HCT116 (cell line): ENCODE data around the gene LRP2BP. TPM values are rescaled to one million over a fixed set of nuclear protein-coding genes. Genes with fewer than 3 reads are reported as not detected.

Experiments
- ATAC-seq: fragments of 200-7000 bp; cut with Tn5 transposase; 2 replicates; pipeline ENCODE4 v1.9.1; 2020; ENCODE audit warnings: mild to moderate bottlenecking, moderate library complexity
- BruUV-seq: library from RNA; stranded (reverse); fragments of 400-500 nt; replicated peaks from 2 replicates; lab custom pipeline; 2021; lab: Mats Ljungman, UMichigan
- CTCF ChIA-PET: fragments of 300-600 bp; sonication (Branson Sonifier 250); formaldehyde crosslinking; loops from one replicate; lab custom pipeline; 2021; ENCODE audit warnings: antibody characterized with exemption; lab: Charles Lee
- POLR2A ChIA-PET: fragments of 300-600, 350-600 bp; sonication (Branson Sonifier 250); formaldehyde crosslinking; loops from one replicate; lab custom pipeline; 2021; ENCODE audit warnings: antibody characterized with exemption; lab: Charles Lee
- RAD21 ChIA-PET, 2 experiments: fragments of 300-600 bp; sonication (Branson Sonifier 250); formaldehyde crosslinking; loops; one replicate each; lab custom pipeline; 2023; ENCODE audit warnings: low total read pairs in 2 of 2; ENCODE audit not compliant: uncharacterized antibody in 2 of 2, unreplicated experiment in 2 of 2, low non-redundant PET in 1 of 2; lab: Charles Lee
- DNase-seq: peaks from one replicate; pipeline ENCODE4 v3.0.0-alpha.2; 2010; ENCODE audit warnings: low read depth, low spot score
- H2AFZ ChIP-seq: fragments of 200-600 bp; shearing (Covaris generic), sonication (generic); 2 replicates; pipeline ENCODE4 v1.6.1; 2017; ENCODE audit warnings: low read depth, mixed run types, mixed read lengths, antibody characterized with exemption, low read length; ENCODE audit not compliant: poor library complexity, severe bottlenecking
- H3K27ac ChIP-seq: 2 replicates; pipeline ENCODE4 v1.5.1; 2012; ENCODE audit warnings: low read depth, low read length
- H3K27me3 ChIP-seq: fragments of 200-600 bp; sonication (generic); 2 replicates; pipeline ENCODE4 v1.6.1; 2016; ENCODE audit warnings: mixed run types, low read length, mixed read lengths; ENCODE audit not compliant: insufficient read depth
- H3K36me3 ChIP-seq, 2 experiments: fragments of 200-500 bp in 1 of 2; fragments of 200-600 bp in 1 of 2; sonication (Bioruptor generic) in 1 of 2; sonication (generic) in 1 of 2; 2 replicates each; pipeline versions ENCODE4 v1.5.1 to v1.6.1; 2014 to 2016; ENCODE audit warnings: low read length in 2 of 2, inconsistent platforms in 1 of 2, mixed read lengths in 1 of 2, mixed run types in 1 of 2; ENCODE audit not compliant: insufficient read depth in 2 of 2, control insufficient read depth in 1 of 2
- H3K4me1 ChIP-seq, 2 experiments: fragments of 200-600 bp in 1 of 2; sonication (generic) in 1 of 2; 2 replicates each; pipeline versions ENCODE4 v1.5.1 to v1.6.1; 2012 to 2017; ENCODE audit warnings: low read length in 2 of 2, inconsistent platforms in 1 of 2, mild to moderate bottlenecking in 1 of 2, mixed read lengths in 1 of 2, mixed run types in 1 of 2, moderate library complexity in 1 of 2; ENCODE audit not compliant: insufficient read depth in 2 of 2, control insufficient read depth in 1 of 2
- H3K4me2 ChIP-seq: fragments of 200-600 bp; sonication (generic); 2 replicates; pipeline ENCODE4 v1.6.1; 2017; ENCODE audit warnings: mixed run types, low read length, mixed read lengths
- H3K4me3 ChIP-seq, 2 experiments: fragments of 200-600 bp in 1 of 2; sonication (generic) in 1 of 2; replicated peaks in 1 of 2; 2 replicates each; pipeline ENCODE4 v1.5.1; 2011 to 2016; ENCODE audit warnings: low read length in 2 of 2, control low read depth in 1 of 2, low read depth in 1 of 2, mild to moderate bottlenecking in 1 of 2, mixed read lengths in 1 of 2, mixed run types in 1 of 2
- H3K79me2 ChIP-seq: fragments of 200-600 bp; sonication (generic); 2 replicates; pipeline ENCODE4 v1.6.1; 2017; ENCODE audit warnings: mild to moderate bottlenecking, mixed run types, low read length, moderate library complexity, mixed read lengths; ENCODE audit not compliant: insufficient read depth
- H3K9ac ChIP-seq: fragments of 200-600 bp; sonication (generic); 2 replicates; pipeline ENCODE4 v1.6.1; 2016; ENCODE audit warnings: low read length, mixed read lengths
- H3K9me2 ChIP-seq: fragments of 200-600 bp; sonication (generic), shearing (Covaris generic); 2 replicates; pipeline ENCODE4 v1.6.1; 2017; ENCODE audit warnings: mixed run types, mild to moderate bottlenecking, moderate library complexity; ENCODE audit not compliant: insufficient read depth
- H3K9me3 ChIP-seq, 2 experiments: fragments of 200-500 bp in 1 of 2; fragments of 200-600 bp in 1 of 2; sonication (Bioruptor generic) in 1 of 2; sonication (generic) in 1 of 2; 2 replicates each; pipeline ENCODE4 v1.6.1; 2014 to 2017; ENCODE audit warnings: low read length in 2 of 2, mixed read lengths in 2 of 2, inconsistent platforms in 1 of 2, low read depth in 1 of 2, mild to moderate bottlenecking in 1 of 2, mixed run types in 1 of 2, moderate library complexity in 1 of 2; ENCODE audit not compliant: control insufficient read depth in 1 of 2, insufficient read depth in 1 of 2
- H4K20me1 ChIP-seq: fragments of 200-600 bp; sonication (generic), shearing (Covaris generic); 2 replicates; pipeline ENCODE4 v1.6.1; 2017; ENCODE audit warnings: mixed run types, mild to moderate bottlenecking, moderate library complexity; ENCODE audit not compliant: insufficient read depth
- CEBPB ChIP-seq: IDR thresholded peaks from 2 replicates; pipeline ENCODE4 v1.6.1; 2012; ENCODE audit warnings: low read depth
- EGR1 ChIP-seq: IDR thresholded peaks from 2 replicates; pipeline ENCODE4 v1.6.1; 2012; ENCODE audit warnings: low read depth
- EZH2 ChIP-seq: fragments of 200-600 bp; sonication (generic); IDR thresholded peaks from 2 replicates; pipeline ENCODE4 v1.6.1; 2017; ENCODE audit warnings: antibody characterized with exemption, mixed run types
- EZH2phosphoT487 ChIP-seq: fragments of 200-600 bp; IDR thresholded peaks from 2 replicates; pipeline ENCODE4 v1.6.1; 2018; ENCODE audit warnings: antibody characterized with exemption, borderline replicate concordance
- JUND ChIP-seq: IDR thresholded peaks from 2 replicates; pipeline ENCODE4 v1.6.1; 2012
- POLR2A ChIP-seq: IDR thresholded peaks from 2 replicates; pipeline ENCODE4 v1.7.0; 2011; ENCODE audit warnings: borderline replicate concordance; ENCODE audit not compliant: insufficient read depth, insufficient read length; ENCODE audit errors: extremely low read depth
- RAD21 ChIP-seq: IDR thresholded peaks from 2 replicates; pipeline ENCODE4 v1.6.1; 2012; ENCODE audit warnings: low read depth, mild to moderate bottlenecking
- SIN3A ChIP-seq: IDR thresholded peaks from 2 replicates; pipeline ENCODE4 v1.6.1; 2012; ENCODE audit warnings: low read depth
- YY1 ChIP-seq: IDR thresholded peaks from 2 replicates; pipeline ENCODE4 v1.6.1; 2011; ENCODE audit warnings: low read length, low read depth, moderate library complexity, mild to moderate bottlenecking; ENCODE audit not compliant: insufficient replicate concordance; ENCODE audit errors: extremely low read depth
- ZNF274 ChIP-seq: fragments of 200-500 bp; sonication (Bioruptor generic); IDR thresholded peaks from 2 replicates; pipeline ENCODE4 v1.6.1; 2014; ENCODE audit warnings: mild to moderate bottlenecking, low read depth, low read length, inconsistent platforms
- intact Hi-C: fragments of 100-400 bp; cut with micrococcal nuclease; formaldehyde crosslinking; loops from 2 replicates; pipeline ENCODE4 v1.10.0; 2022
- total RNA-seq: library from RNA; stranded (reverse); gene quantifications from one replicate; pipeline ENCODE4 v1.2.1, GENCODE V29; 2021; ENCODE audit not compliant: unreplicated experiment
- TF ChIP-seq, protein P1 (sequence below), 3 experiments: fragments of 200-600 bp in 1 of 3; sonication (generic) in 1 of 3; IDR thresholded peaks in 2 of 3; conservative IDR thresholded peaks in 1 of 3; 2 replicates each; pipeline ENCODE4 v1.5.1; 2012 to 2017; ENCODE audit warnings: low read depth in 2 of 3, low read length in 2 of 3, antibody characterized with exemption in 1 of 3, borderline replicate concordance in 1 of 3, control low read depth in 1 of 3, mild to moderate bottlenecking in 1 of 3, mixed read lengths in 1 of 3, mixed run types in 1 of 3, moderate library complexity in 1 of 3; ENCODE audit not compliant: insufficient read depth in 1 of 3
- TF ChIP-seq, protein P2 (sequence below): IDR thresholded peaks from 2 replicates; pipeline ENCODE4 v1.6.1; 2011; ENCODE audit warnings: mild to moderate bottlenecking, low read length, moderate library complexity; ENCODE audit not compliant: insufficient replicate concordance; ENCODE audit errors: extremely low read depth
- TF ChIP-seq, protein P3 (sequence below): IDR thresholded peaks from 2 replicates; pipeline ENCODE4 v1.6.1; 2012
- TF ChIP-seq, protein P4 (sequence below): IDR thresholded peaks from 2 replicates; pipeline ENCODE4 v1.6.1; 2012

Gene LRP2BP
- total RNA-seq, 1 experiment from 2014 or later, result 2.9 TPM

DNA sequence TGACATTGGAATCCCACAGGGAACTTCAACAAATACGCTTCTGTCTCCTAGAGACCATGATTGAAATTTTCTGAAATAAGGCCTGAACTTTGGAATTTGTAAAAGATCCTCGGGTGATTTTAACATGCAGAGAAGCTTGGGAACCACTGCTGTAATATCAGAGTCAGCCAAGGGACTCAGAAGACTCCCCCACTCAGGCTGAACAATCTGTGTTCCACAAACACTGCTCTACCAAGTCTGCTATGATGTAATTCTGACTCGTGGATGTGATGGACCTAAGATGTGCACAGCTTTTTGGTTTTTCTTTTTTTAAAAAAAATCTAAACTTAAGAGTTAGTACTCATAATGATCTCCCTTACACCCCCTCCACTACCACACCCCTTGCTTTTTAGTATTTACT is 26.0 kb downstream of the LRP2BP start:
- ATAC-seq (no peak), DNase-seq (no peak)
- ChIA-PET RAD21 (no interaction called here), POLR2A (no interaction called here), CTCF (no interaction called here)
- H3K79me2 ChIP-seq, result no peaks in the 10 kb centered on the region
- H3K9me3 ChIP-seq, result no peaks in the 10 kb centered on the region
- no peak for TF ChIP-seq JUND
- TF ChIP-seq ZNF274, result no peak
- TF ChIP-seq, protein P1, sequence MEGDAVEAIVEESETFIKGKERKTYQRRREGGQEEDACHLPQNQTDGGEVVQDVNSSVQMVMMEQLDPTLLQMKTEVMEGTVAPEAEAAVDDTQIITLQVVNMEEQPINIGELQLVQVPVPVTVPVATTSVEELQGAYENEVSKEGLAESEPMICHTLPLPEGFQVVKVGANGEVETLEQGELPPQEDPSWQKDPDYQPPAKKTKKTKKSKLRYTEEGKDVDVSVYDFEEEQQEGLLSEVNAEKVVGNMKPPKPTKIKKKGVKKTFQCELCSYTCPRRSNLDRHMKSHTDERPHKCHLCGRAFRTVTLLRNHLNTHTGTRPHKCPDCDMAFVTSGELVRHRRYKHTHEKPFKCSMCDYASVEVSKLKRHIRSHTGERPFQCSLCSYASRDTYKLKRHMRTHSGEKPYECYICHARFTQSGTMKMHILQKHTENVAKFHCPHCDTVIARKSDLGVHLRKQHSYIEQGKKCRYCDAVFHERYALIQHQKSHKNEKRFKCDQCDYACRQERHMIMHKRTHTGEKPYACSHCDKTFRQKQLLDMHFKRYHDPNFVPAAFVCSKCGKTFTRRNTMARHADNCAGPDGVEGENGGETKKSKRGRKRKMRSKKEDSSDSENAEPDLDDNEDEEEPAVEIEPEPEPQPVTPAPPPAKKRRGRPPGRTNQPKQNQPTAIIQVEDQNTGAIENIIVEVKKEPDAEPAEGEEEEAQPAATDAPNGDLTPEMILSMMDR (IDR thresholded peaks at IDR 0.05 in 2 of 3, conservative IDR thresholded peaks at IDR 0.05 in 1 of 3; ENCODE audit: borderline replicate concordance in 1 of 3, insufficient read depth in 1 of 3, low read depth in 2 of 3, low read length in 2 of 3), result no peak
- TF ChIP-seq YY1, result no peak
- no peak for TF ChIP-seq SIN3A
- TF ChIP-seq EZH2phosphoT487, result no peak
- TF ChIP-seq POLR2A, result no peak
- intact Hi-C loops, result no loop called here
- H3K27me3 ChIP-seq, result no peaks in the 10 kb centered on the region
- H3K27ac ChIP-seq, result no peak overlapping the region
- H2AFZ ChIP-seq, result no peak overlapping the region
- BruUV-seq, result no TSS peak
- no peak overlapping the region for H3K4me3 ChIP-seq
- H3K9me2 ChIP-seq, result no peaks in the 10 kb centered on the region
- H3K9ac ChIP-seq, result no peak overlapping the region
- no peaks in the 10 kb centered on the region; a peak in 1 of 4 replicates for H3K36me3 ChIP-seq
- no peaks in the 10 kb centered on the region for H4K20me1 ChIP-seq
- H3K4me2 ChIP-seq, result no peak overlapping the region
- H3K4me1 ChIP-seq, result no peaks in the 10 kb centered on the region

DNA sequence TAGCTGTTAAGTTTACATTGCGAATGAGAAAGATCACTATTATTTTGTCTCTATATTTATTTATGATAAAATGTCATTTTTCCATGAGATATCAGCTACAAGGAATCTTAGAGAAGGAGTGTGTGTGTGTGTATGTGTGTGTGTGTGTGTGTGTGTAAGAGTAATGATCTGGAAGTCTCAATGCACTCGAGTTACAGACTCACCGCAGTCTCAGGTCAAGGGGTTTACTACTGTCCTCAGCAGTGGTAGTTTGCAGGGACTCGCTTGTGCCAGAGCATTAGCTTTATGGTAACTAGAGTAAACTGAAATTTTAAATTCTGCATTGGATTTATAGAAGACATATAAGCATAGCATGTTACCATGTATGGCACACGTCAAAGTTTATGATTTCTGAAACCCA is 30.8 kb downstream of the LRP2BP start:
- no peaks in the 10 kb centered on the region for H3K27me3 ChIP-seq
- ChIA-PET POLR2A (no interaction called here), CTCF (no interaction called here), RAD21 (no interaction called here)
- H3K27ac ChIP-seq, result no peak overlapping the region
- no peaks in the 10 kb centered on the region for H3K4me1 ChIP-seq
- no peaks in the 10 kb centered on the region for H3K36me3 ChIP-seq
- ATAC-seq (no peak), DNase-seq (no peak)
- H3K4me3 ChIP-seq, result no peak overlapping the region
- no peak overlapping the region for H2AFZ ChIP-seq
- H4K20me1 ChIP-seq, result no peaks in the 10 kb centered on the region
- no peaks in the 10 kb centered on the region for H3K9me3 ChIP-seq
- no peaks in the 10 kb centered on the region for H3K9me2 ChIP-seq
- intact Hi-C loops, result no loop called here
- H3K79me2 ChIP-seq, result no peaks in the 10 kb centered on the region
- H3K4me2 ChIP-seq, result no peak overlapping the region
- no TSS peak for BruUV-seq
- H3K9ac ChIP-seq, result no peak overlapping the region
- TF ChIP-seq, protein P2, sequence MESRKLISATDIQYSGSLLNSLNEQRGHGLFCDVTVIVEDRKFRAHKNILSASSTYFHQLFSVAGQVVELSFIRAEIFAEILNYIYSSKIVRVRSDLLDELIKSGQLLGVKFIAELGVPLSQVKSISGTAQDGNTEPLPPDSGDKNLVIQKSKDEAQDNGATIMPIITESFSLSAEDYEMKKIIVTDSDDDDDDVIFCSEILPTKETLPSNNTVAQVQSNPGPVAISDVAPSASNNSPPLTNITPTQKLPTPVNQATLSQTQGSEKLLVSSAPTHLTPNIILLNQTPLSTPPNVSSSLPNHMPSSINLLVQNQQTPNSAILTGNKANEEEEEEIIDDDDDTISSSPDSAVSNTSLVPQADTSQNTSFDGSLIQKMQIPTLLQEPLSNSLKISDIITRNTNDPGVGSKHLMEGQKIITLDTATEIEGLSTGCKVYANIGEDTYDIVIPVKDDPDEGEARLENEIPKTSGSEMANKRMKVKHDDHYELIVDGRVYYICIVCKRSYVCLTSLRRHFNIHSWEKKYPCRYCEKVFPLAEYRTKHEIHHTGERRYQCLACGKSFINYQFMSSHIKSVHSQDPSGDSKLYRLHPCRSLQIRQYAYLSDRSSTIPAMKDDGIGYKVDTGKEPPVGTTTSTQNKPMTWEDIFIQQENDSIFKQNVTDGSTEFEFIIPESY, result no peak
- TF ChIP-seq EZH2 (no peak), RAD21 (no peak), CEBPB (no peak), EGR1 (no peak), EZH2phosphoT487 (no peak)
- TF ChIP-seq, protein P3, sequence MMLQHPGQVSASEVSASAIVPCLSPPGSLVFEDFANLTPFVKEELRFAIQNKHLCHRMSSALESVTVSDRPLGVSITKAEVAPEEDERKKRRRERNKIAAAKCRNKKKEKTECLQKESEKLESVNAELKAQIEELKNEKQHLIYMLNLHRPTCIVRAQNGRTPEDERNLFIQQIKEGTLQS, result no peak
- TF ChIP-seq, protein P4, sequence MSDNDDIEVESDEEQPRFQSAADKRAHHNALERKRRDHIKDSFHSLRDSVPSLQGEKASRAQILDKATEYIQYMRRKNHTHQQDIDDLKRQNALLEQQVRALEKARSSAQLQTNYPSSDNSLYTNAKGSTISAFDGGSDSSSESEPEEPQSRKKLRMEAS, result no peak
